Suprapubic skin (tissue), 3 donors: ENCODE data around the gene SRSF8.

Source experiments
- CTCF ChIP-seq, 2 donors: fragments of 200-600 bp in 1 of 2; fragments of 450-650 bp in 1 of 2; sonication (generic) in 1 of 2; IDR thresholded peaks; one replicate each; pipeline ENCODE4 v1.5.1; 2016 to 2019; ENCODE audit warnings: antibody characterized with exemption in 2 of 2, mild to moderate bottlenecking in 1 of 2, moderate library complexity in 1 of 2
- POLR2AphosphoS5 ChIP-seq, 3 donors: sonication (generic); formaldehyde crosslinking; IDR thresholded peaks; one replicate each; pipeline ENCODE4 v1.6.1; 2017; ENCODE audit warnings: antibody characterized with exemption in 3 of 3

GRCh38 chr11:95100191-95100648 is 33.5 kb downstream of the SRSF8 start:
- TF ChIP-seq POLR2AphosphoS5 (IDR thresholded peaks at IDR 0.05), result no peak
- no peak for TF ChIP-seq CTCF (IDR thresholded peaks at IDR 0.05)
